Measurements from ENCODE around the gene GRAP2.

The GRAP2 gene

DNA sequence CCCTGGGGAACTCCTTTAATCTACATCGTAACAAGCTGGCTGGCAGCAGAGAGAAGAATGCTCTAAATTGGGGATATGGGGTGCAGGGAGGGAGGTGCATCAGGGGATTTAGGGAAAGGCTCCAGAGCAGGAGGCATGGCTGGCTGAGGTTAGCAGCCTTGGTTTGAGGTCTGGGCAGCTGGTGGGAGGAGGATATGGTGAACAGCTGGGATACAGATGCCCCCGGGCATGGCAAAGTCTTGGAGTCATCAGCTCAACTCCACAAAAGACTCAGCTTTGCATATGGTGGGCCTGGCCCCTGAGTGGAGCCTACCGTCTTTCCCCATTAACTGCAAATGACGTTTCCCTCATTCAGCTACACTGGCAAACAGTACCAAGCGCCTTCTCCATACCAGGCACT is 99.3 kb downstream of the GRAP2 start:
- H3K4me3 ChIP-seq (ENCODE audit: low read depth, low read length): no peak overlapping the region
- DNase-seq (ENCODE audit: low read depth): no peak
- TF ChIP-seq, protein P1, sequence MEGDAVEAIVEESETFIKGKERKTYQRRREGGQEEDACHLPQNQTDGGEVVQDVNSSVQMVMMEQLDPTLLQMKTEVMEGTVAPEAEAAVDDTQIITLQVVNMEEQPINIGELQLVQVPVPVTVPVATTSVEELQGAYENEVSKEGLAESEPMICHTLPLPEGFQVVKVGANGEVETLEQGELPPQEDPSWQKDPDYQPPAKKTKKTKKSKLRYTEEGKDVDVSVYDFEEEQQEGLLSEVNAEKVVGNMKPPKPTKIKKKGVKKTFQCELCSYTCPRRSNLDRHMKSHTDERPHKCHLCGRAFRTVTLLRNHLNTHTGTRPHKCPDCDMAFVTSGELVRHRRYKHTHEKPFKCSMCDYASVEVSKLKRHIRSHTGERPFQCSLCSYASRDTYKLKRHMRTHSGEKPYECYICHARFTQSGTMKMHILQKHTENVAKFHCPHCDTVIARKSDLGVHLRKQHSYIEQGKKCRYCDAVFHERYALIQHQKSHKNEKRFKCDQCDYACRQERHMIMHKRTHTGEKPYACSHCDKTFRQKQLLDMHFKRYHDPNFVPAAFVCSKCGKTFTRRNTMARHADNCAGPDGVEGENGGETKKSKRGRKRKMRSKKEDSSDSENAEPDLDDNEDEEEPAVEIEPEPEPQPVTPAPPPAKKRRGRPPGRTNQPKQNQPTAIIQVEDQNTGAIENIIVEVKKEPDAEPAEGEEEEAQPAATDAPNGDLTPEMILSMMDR (conservative IDR thresholded peaks at IDR 0.05; ENCODE audit: low read depth, low read length): no peak

DNA sequence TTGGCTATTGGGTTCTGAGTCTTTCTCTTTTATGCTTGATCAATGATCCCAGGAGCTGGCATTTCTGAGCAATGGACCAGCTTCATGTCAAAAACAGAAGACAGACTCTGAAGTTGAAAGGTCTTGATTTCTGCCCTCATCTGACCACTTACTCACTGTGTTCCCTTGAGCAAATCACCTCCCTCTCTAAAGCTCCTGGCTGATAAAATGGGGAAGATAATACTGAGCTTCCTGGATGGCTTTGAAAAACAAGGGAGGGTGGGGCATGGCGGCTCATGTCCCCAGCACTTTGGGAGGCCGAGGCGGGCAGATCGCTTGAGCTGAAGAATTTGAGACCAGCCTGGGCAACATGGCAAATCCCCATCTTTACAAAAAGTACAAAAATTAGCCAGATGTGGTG is 100.2 kb downstream of the GRAP2 start:
- DNase-seq (ENCODE audit: low read depth): no peak
- H3K4me3 ChIP-seq (ENCODE audit: low read depth, low read length): no peak overlapping the region
- TF ChIP-seq, protein P1 (conservative IDR thresholded peaks at IDR 0.05; ENCODE audit: low read depth, low read length): no peak

DNA sequence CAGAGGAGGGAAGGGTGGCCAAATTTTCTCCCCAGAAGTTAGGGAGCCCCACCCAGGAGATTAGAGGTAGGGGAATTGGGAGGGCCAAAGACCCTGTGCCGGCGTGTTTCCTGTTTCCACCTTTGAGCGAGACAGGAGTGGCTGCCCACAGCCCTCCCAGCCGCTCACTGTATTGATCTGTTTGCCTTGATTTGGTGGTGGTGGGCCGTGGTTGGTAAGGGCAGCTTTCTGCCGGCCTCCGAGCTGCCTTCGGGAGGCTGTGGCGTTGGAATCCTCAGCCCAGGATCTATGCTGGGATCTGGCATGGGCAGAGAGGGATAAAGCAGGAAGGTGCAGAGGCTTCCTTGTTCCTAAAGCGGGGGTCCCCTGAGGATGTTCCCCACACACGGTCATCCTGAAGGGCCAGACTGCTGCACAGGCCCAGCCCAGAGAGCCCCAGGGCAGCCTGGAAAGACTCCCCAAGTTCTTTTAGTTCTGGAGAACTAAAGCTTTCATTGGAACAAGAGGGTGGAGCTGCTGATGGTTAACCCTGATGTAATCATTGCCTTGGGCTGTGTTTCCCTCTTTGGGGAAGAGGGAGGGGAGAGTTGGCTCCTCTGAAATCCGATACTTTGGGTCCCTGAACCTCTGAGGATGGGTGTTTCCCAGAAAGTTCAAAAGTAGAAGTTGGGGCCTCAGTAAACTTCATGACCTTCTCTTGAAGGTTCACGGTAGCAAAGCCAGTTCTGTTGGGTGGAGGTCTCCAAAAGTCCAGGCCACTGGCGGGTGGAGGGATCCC is 101.1 kb downstream of the GRAP2 start:
- no peak for DNase-seq (ENCODE audit: low read depth)
- H3K4me3 ChIP-seq (ENCODE audit: low read depth, low read length): no peak overlapping the region
- TF ChIP-seq, protein P1 (conservative IDR thresholded peaks at IDR 0.05; ENCODE audit: low read depth, low read length): no peak

GRCh38 chr22:40002935-40003715 is 102.2 kb downstream of the GRAP2 start:
- TF ChIP-seq, protein P1 (conservative IDR thresholded peaks at IDR 0.05; ENCODE audit: low read depth, low read length): no peak
- DNase-seq (ENCODE audit: low read depth): no peak
- H3K4me3 ChIP-seq (ENCODE audit: low read depth, low read length): no peak overlapping the region

DNA sequence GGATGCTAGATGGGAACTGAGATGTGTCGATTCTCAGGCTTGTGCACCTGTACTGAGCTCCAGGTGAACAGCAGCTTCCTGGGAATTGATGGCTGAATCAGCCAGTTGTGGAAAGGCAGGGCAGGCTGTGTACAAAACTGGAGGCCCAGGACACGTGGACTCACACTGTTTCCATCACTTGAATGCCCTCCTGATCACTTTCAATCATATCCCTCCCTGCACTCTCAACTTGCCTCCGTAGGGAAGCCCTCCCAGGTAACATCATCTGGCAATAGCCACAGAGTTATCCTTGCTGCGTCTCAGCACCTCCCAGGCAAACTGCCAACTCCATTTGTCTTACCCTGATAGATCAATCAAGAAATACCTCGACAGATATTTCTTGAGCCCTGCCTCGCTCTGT is 104.0 kb downstream of the GRAP2 start:
- H3K4me3 ChIP-seq (ENCODE audit: low read depth, low read length): no peak overlapping the region
- TF ChIP-seq, protein P1 (conservative IDR thresholded peaks at IDR 0.05; ENCODE audit: low read depth, low read length): no peak
- DNase-seq (ENCODE audit: low read depth): no peak

- H3K4me3 ChIP-seq (ENCODE audit: low read depth, low read length): no peak overlapping the region
- DNase-seq (ENCODE audit: low read depth): no peak
- TF ChIP-seq, protein P1 (conservative IDR thresholded peaks at IDR 0.05; ENCODE audit: low read depth, low read length): no peak
These were observed 105.8 kb downstream of the GRAP2 start for GRCh38 chr22:40006641-40007040.

Data from choroid plexus epithelial cell (primary cell).